ENCODE results near the gene COL18A1. TPM values are rescaled to one million over a fixed set of nuclear protein-coding genes. Genes with fewer than 3 reads are reported as not detected.
"Not testable (repeated sequence)": the region's sequence is repeated elsewhere in the genome, so short reads cannot be mapped to it uniquely, and the experiment has no call there.

Gene COL18A1
- total and polyA plus RNA-seq, 2 experiments from 2014 or later: 97.1 to 140 TPM

- Histone ChIP-seq H3K9me3 (ENCODE audit: low read depth) (no peaks in the 10 kb centered on the region), H3K27ac (no peak overlapping the region), H3K36me3 (replicated peaks; ENCODE audit: insufficient read depth, low read depth) (no peaks in the 10 kb centered on the region), H3K4me2 (no peak overlapping the region), H3K4me3 (no peak overlapping the region), H3K79me2 (peaks cover 38% of the 10 kb centered on the region), H3K4me1 (ENCODE audit: insufficient read depth) (peaks cover 4% of the 10 kb centered on the region), H3K9me2 (replicated peaks; ENCODE audit: insufficient read depth) (no peaks in the 10 kb centered on the region), H3K27me3 (no peaks in the 10 kb centered on the region), H4K20me1 (ENCODE audit: insufficient read depth, poor library complexity, severe bottlenecking) (no peaks in the 10 kb centered on the region), H2AFZ (no peak overlapping the region)
- no peak for TF ChIP-seq EZH2phosphoT487 (IDR thresholded peaks at IDR 0.05; ENCODE audit: low read depth, severe bottlenecking, unreplicated experiment)
- no peak for TF ChIP-seq CTCF (IDR thresholded peaks at IDR 0.05; ENCODE audit: poor library complexity)
- no peak for TF ChIP-seq EZH2 (IDR thresholded peaks at IDR 0.05; ENCODE audit: borderline replicate concordance)
- WGBS (ENCODE audit: low lambda C conversion rate, missing lambda C conversion rate): 97% methylated on average over 16 of the region's 17 CpGs
- DNase-seq (ENCODE audit: low spot score): no peak
Measured at GRCh38 chr21:45442276-45442675, 37.3 kb downstream of the COL18A1 start.

- H3K4me2 ChIP-seq; H3K9me3 ChIP-seq (ENCODE audit: low read depth); H3K27me3 ChIP-seq; H4K20me1 ChIP-seq (ENCODE audit: insufficient read depth, poor library complexity, severe bottlenecking); H2AFZ ChIP-seq; H3K27ac ChIP-seq; DNase-seq (ENCODE audit: low spot score); H3K4me3 ChIP-seq; H3K9me2 ChIP-seq (replicated peaks; ENCODE audit: insufficient read depth); H3K36me3 ChIP-seq (replicated peaks; ENCODE audit: insufficient read depth, low read depth); H3K4me1 ChIP-seq (ENCODE audit: insufficient read depth): not testable (repeated sequence)
- 97% methylated on average over 11 of the region's 39 CpGs for WGBS (ENCODE audit: low lambda C conversion rate, missing lambda C conversion rate)
- peaks cover 42% of the 10 kb centered on the region for H3K79me2 ChIP-seq
Measured at GRCh38 chr21:45442686-45443594, 38.0 kb downstream of the COL18A1 start.

GRCh38 chr21:45443595-45444181 lies 38.7 kb downstream of the COL18A1 start:
- Histone ChIP-seq H3K4me1 (ENCODE audit: insufficient read depth) (peaks cover 4% of the 10 kb centered on the region), H3K4me3 (no peak overlapping the region), H3K9me2 (replicated peaks; ENCODE audit: insufficient read depth) (no peaks in the 10 kb centered on the region), H3K4me2 (no peak overlapping the region), H3K9me3 (ENCODE audit: low read depth) (no peaks in the 10 kb centered on the region), H2AFZ (no peak overlapping the region), H3K36me3 (replicated peaks; ENCODE audit: insufficient read depth, low read depth) (no peaks in the 10 kb centered on the region), H4K20me1 (ENCODE audit: insufficient read depth, poor library complexity, severe bottlenecking) (no peaks in the 10 kb centered on the region), H3K79me2 (peaks cover 38% of the 10 kb centered on the region), H3K27ac (no peak overlapping the region), H3K27me3 (no peaks in the 10 kb centered on the region)
- no peak for TF ChIP-seq EZH2 (IDR thresholded peaks at IDR 0.05; ENCODE audit: borderline replicate concordance)
- no peak for TF ChIP-seq EZH2phosphoT487 (IDR thresholded peaks at IDR 0.05; ENCODE audit: low read depth, severe bottlenecking, unreplicated experiment)
- no peak for TF ChIP-seq CTCF (IDR thresholded peaks at IDR 0.05; ENCODE audit: poor library complexity)
- 95% methylated on average over 27 of the region's 27 CpGs for WGBS (ENCODE audit: low lambda C conversion rate, missing lambda C conversion rate)
- DNase-seq (ENCODE audit: low spot score): no peak

- Histone ChIP-seq H3K79me2 (peaks cover 37% of the 10 kb centered on the region), H3K9me3 (ENCODE audit: low read depth) (no peaks in the 10 kb centered on the region), H3K4me2 (no peak overlapping the region), H3K4me3 (no peak overlapping the region), H3K27me3 (no peaks in the 10 kb centered on the region), H3K36me3 (replicated peaks; ENCODE audit: insufficient read depth, low read depth) (no peaks in the 10 kb centered on the region), H3K9me2 (replicated peaks; ENCODE audit: insufficient read depth) (no peaks in the 10 kb centered on the region), H4K20me1 (ENCODE audit: insufficient read depth, poor library complexity, severe bottlenecking) (no peaks in the 10 kb centered on the region), H3K4me1 (ENCODE audit: insufficient read depth) (no peaks in the 10 kb centered on the region), H3K27ac (no peak overlapping the region), H2AFZ (no peak overlapping the region)
- WGBS (ENCODE audit: low lambda C conversion rate, missing lambda C conversion rate): 94% methylated on average over 19 of the region's 19 CpGs
- no peak for TF ChIP-seq CTCF (IDR thresholded peaks at IDR 0.05; ENCODE audit: poor library complexity)
- TF ChIP-seq EZH2phosphoT487 (IDR thresholded peaks at IDR 0.05; ENCODE audit: low read depth, severe bottlenecking, unreplicated experiment): no peak
- no peak for DNase-seq (ENCODE audit: low spot score)
Measured at GRCh38 chr21:45444385-45444784, 39.4 kb downstream of the COL18A1 start.

Data from hepatocyte (in vitro differentiated cells).